GM21786 (cell line): ENCODE results near the gene IL18.
"Not testable (repeated sequence)": the region's sequence is repeated elsewhere in the genome, so short reads cannot be mapped to it uniquely, and the experiment has no call there.

Experiments
- ATAC-seq: cut with Tn5 transposase; IDR thresholded peaks from one replicate; pipeline ENCODE4 v1.9.1; 2021; ENCODE audit not compliant: unreplicated experiment

The IL18 gene

GRCh38 chr11:112172362-112172994 lies 8.6 kb upstream of the IL18 start:
- ATAC-seq, result no peak

- no peak for ATAC-seq
Measured at GRCh38 chr11:112167145-112167544, 3.3 kb upstream of the IL18 start, which contains the start of gene TEX12. Gene TEX12 (plus strand): TSS chr11:112167372. CDS start chr11:112169269, 1,897 bp downstream.

- no peak for ATAC-seq
Measured at GRCh38 chr11:112166562-112166961, 2.7 kb upstream of the IL18 start.

GRCh38 chr11:112165049-112165448 lies 1.2 kb upstream of the IL18 start:
- ATAC-seq, result no peak

- no peak for ATAC-seq
Measured at GRCh38 chr11:112162761-112163546, 940 bp downstream of the IL18 start.

- ATAC-seq, result not testable (repeated sequence)
Measured at GRCh38 chr11:112162200-112162599, 1.7 kb downstream of the IL18 start.

GRCh38 chr11:112161012-112161411 lies 2.9 kb downstream of the IL18 start:
- no peak for ATAC-seq

GRCh38 chr11:112160091-112160848 lies 3.6 kb downstream of the IL18 start:
- no peak for ATAC-seq

- ATAC-seq, result no peak
Measured at GRCh38 chr11:112159098-112160065, 4.5 kb downstream of the IL18 start.

GRCh38 chr11:112156956-112157766 lies 6.7 kb downstream of the IL18 start:
- no peak for ATAC-seq

GRCh38 chr11:112156153-112156955 lies 7.5 kb downstream of the IL18 start:
- ATAC-seq, result no peak

- ATAC-seq, result no peak
Measured at GRCh38 chr11:112150517-112150916, 13.4 kb downstream of the IL18 start.

GRCh38 chr11:112143597-112143996 lies 20.3 kb downstream of the IL18 start:
- ATAC-seq, result no peak

- ATAC-seq, result no peak
Measured at GRCh38 chr11:112134473-112134872, 29.4 kb downstream of the IL18 start.

- no peak for ATAC-seq
Measured at GRCh38 chr11:112132737-112133136, 31.2 kb downstream of the IL18 start.

- ATAC-seq, result no peak
Measured at GRCh38 chr11:112129656-112130055, 34.2 kb downstream of the IL18 start.

GRCh38 chr11:112128483-112129121 lies 35.3 kb downstream of the IL18 start:
- no peak for ATAC-seq

- ATAC-seq, result no peak
Measured at GRCh38 chr11:112127056-112127455, 36.8 kb downstream of the IL18 start.
